DOHH2 (cell line): ENCODE data around the gene MOV10.

ENCODE experiments used
- H3F3A ChIP-seq: fragments of 200-600 bp; sonication (generic), shearing (Covaris generic); 2 replicates; pipeline ENCODE4 v1.6.0; 2016; ENCODE audit warnings: antibody characterized with exemption, mild to moderate bottlenecking; ENCODE audit not compliant: control insufficient read depth, insufficient read depth
- H3K27ac ChIP-seq: fragments of 200-600 bp; sonication (generic); 2 replicates; pipeline ENCODE4 v1.5.1; 2014; ENCODE audit warnings: low read depth, mild to moderate bottlenecking, low read length, moderate library complexity
- H3K27me3 ChIP-seq: fragments of 200-600 bp; sonication (generic); 2 replicates; pipeline ENCODE4 v1.6.1; 2014; ENCODE audit warnings: mild to moderate bottlenecking, low read length, mixed read lengths; ENCODE audit not compliant: control insufficient read depth
- H3K36me3 ChIP-seq: fragments of 200-600 bp; sonication (generic); 2 replicates; pipeline ENCODE4 v1.6.1; 2014; ENCODE audit warnings: mild to moderate bottlenecking, low read length, moderate library complexity, mixed read lengths; ENCODE audit not compliant: control insufficient read depth
- H3K4me1 ChIP-seq: fragments of 200-600 bp; sonication (generic); 2 replicates; pipeline ENCODE4 v1.6.1; 2014; ENCODE audit warnings: mild to moderate bottlenecking, low read length, mixed read lengths; ENCODE audit not compliant: control insufficient read depth
- H3K4me2 ChIP-seq: fragments of 200-600 bp; sonication (generic); 2 replicates; pipeline ENCODE4 v1.6.0; 2014; ENCODE audit warnings: mild to moderate bottlenecking, low read length, moderate library complexity
- H3K4me3 ChIP-seq: fragments of 200-600 bp; sonication (generic); 2 replicates; pipeline ENCODE4 v1.5.1; 2014; ENCODE audit warnings: mild to moderate bottlenecking, low read length, mixed read lengths
- H3K79me2 ChIP-seq: fragments of 200-600 bp; sonication (generic); 2 replicates; pipeline ENCODE4 v1.6.1; 2014; ENCODE audit warnings: mild to moderate bottlenecking, low read length, mixed read lengths; ENCODE audit not compliant: control insufficient read depth
- H3K9me2 ChIP-seq: fragments of 200-600 bp; sonication (generic); replicated peaks from 2 replicates; pipeline ENCODE4 v1.6.1; 2014; ENCODE audit warnings: mild to moderate bottlenecking, low read length, mixed read lengths; ENCODE audit not compliant: control insufficient read depth
- H3K9me3 ChIP-seq: fragments of 200-600 bp; sonication (generic); 2 replicates; pipeline ENCODE4 v1.6.1; 2014; ENCODE audit warnings: antibody characterized with exemption, low read length, mixed read lengths; ENCODE audit not compliant: control insufficient read depth, insufficient read depth
- H4K20me1 ChIP-seq: fragments of 200-600 bp; sonication (generic); 2 replicates; pipeline ENCODE4 v1.6.0; 2014; ENCODE audit warnings: low read depth, mild to moderate bottlenecking, antibody characterized with exemption, low read length, moderate library complexity; ENCODE audit not compliant: control insufficient read depth, insufficient read depth
- EZH2phosphoT487 ChIP-seq: fragments of 200-600 bp; sonication (generic); IDR thresholded peaks from 2 replicates; pipeline ENCODE4 v1.6.1; 2017; ENCODE audit warnings: borderline replicate concordance, mild to moderate bottlenecking, antibody characterized with exemption, low read length, moderate library complexity, mixed read lengths
- TF ChIP-seq, protein P1 (sequence below): fragments of 200-600 bp; sonication (generic); IDR thresholded peaks from one replicate; pipeline ENCODE4 v1.5.1; 2014; ENCODE audit warnings: antibody characterized with exemption, mild to moderate bottlenecking, low read depth, low read length; ENCODE audit not compliant: poor library complexity, severe bottlenecking

MOV10 gene

DNA sequence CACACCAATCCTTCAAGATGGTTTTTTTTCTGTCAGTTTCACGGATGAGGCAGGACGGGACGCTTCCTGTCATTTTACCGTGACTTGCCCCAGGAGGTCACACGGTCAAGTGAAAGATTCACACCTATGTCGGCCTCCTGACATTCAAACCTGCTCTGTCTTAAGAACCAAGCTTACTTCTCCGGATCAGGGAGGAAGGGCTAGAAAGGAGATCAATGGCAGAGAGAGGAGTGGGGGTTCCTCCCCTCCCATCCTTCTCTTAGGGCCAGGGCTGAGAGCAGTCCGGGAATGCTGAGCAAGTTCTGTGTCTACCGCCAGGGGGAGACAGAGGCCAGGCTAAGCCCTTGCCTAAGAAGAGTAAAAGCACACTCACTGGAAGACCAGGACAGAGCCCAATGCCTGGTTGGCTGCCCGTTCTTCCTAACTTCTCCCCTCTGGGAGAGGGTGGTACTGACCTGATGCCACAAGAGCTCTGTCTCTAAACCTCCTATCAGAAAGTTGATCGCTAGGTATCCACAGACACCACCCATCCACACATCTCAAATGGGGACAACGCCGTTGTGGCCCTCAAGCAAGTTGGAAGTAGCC lies 41.8 kb downstream of the MOV10 start:
- no peaks in the 10 kb centered on the region for H3K36me3 ChIP-seq
- H3K4me1 ChIP-seq = peaks cover 43% of the 10 kb centered on the region
- peak overlapping the region; percentile 74 for H3K4me3 ChIP-seq
- H3K4me2 ChIP-seq = peak overlapping the region; percentile 92
- H3K79me2 ChIP-seq = no peaks in the 10 kb centered on the region
- H3F3A ChIP-seq = 0 out of 2 replicates have a peak, but pooled peaks cover 2% of the 10 kb centered on the region
- H3K27ac ChIP-seq = no peak overlapping the region
- H4K20me1 ChIP-seq = 0 out of 2 replicates have a peak, but pooled peaks cover 4% of the 10 kb centered on the region
- peaks cover 23% of the 10 kb centered on the region for H3K27me3 ChIP-seq
- H3K9me2 ChIP-seq = no peaks in the 10 kb centered on the region
- TF ChIP-seq EZH2phosphoT487 = no peak
- TF ChIP-seq, protein P1, sequence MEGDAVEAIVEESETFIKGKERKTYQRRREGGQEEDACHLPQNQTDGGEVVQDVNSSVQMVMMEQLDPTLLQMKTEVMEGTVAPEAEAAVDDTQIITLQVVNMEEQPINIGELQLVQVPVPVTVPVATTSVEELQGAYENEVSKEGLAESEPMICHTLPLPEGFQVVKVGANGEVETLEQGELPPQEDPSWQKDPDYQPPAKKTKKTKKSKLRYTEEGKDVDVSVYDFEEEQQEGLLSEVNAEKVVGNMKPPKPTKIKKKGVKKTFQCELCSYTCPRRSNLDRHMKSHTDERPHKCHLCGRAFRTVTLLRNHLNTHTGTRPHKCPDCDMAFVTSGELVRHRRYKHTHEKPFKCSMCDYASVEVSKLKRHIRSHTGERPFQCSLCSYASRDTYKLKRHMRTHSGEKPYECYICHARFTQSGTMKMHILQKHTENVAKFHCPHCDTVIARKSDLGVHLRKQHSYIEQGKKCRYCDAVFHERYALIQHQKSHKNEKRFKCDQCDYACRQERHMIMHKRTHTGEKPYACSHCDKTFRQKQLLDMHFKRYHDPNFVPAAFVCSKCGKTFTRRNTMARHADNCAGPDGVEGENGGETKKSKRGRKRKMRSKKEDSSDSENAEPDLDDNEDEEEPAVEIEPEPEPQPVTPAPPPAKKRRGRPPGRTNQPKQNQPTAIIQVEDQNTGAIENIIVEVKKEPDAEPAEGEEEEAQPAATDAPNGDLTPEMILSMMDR = peak; percentile 98
- H3K9me3 ChIP-seq = no peaks in the 10 kb centered on the region

DNA sequence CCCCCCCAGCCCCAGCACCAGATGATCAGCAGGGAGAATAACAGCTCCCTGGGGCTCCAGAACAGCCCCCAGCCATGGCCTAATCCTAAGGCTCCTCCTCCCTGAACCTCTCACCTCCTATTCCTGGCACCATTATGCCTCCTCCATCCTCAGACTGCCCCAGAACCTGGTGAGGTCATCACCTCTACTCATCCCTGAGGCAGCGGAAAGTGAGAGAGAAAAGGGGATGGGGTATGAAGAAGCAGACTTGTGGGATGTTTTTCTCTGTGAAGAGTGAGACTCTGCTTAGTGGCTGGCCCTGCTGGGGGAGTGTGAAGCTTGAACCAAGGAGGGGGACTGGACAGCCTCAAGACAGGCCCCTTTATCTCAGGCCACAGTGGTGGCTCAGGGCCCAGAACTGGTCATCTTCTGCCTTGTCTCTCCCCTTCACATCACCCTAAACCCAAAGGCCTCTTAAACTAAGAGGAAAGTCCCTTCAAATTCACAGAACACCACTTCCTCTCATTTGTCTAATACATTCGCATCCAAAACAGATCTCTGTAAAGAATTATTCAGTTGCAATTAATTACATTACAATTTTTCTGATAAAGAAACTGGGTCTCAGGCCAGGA lies 42.9 kb downstream of the MOV10 start:
- Histone ChIP-seq H3K4me2 (no peak overlapping the region), H3K79me2 (no peaks in the 10 kb centered on the region), H3K4me1 (peaks cover 33% of the 10 kb centered on the region)

DNA sequence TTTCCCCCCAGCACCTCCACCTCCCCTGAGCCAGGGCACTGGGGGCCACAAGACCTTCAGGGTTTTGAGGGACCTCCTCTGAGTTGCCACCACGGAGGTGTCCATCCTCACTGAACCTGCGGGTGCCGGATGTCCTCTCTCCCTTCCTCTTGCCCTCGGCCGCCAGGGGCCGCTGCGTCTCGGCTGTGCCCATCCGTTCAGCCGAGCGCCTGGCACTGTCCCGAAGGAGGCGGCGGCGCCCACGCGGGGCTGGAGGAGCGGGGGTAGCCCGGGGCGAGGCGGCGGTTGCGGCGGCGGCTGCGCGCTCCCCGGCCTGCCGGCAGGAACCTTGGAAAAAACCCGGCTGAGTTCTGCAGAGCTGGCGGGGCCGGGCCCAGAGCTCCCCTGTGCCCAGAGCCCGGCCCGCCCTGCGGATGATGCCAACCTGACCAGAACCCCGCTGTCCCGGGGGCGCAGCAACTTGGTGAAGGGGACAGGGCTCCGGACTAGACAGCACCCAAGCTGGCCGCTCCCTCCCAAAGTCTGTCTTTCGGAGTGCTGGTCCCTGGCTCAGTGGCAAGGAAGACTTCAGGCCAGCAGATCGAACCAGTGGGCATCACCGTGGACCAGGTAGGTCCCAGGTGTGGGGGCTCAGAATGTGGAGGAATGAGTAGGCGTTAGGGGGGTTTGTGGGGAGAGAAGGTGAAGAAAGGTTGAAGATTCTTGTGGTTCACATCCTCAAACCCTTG lies 44.4 kb downstream of the MOV10 start:
- Histone ChIP-seq H3K27ac (no peak overlapping the region), H3K79me2 (no peaks in the 10 kb centered on the region), H3K4me3 (0 out of 2 replicates have a peak overlapping the region, but pooled peaks have one; percentile 19), H4K20me1 (no peaks in the 10 kb centered on the region), H3K36me3 (no peaks in the 10 kb centered on the region), H3K9me3 (no peaks in the 10 kb centered on the region), H3K4me1 (peaks cover 33% of the 10 kb centered on the region), H3K4me2 (peak overlapping the region; percentile 41), H3F3A (no peaks in the 10 kb centered on the region), H3K9me2 (no peaks in the 10 kb centered on the region), H3K27me3 (peaks cover 27% of the 10 kb centered on the region)
- TF ChIP-seq EZH2phosphoT487 = no peak
- TF ChIP-seq, protein P1 = peak; percentile 81

More for the DNA sequence above, 42.9 kb downstream of the MOV10 start:
- Histone ChIP-seq H3K9me3 (no peaks in the 10 kb centered on the region), H3K36me3 (no peaks in the 10 kb centered on the region), H3K27ac (no peak overlapping the region), H3K27me3 (peaks cover 23% of the 10 kb centered on the region), H3K9me2 (no peaks in the 10 kb centered on the region), H4K20me1 (0 out of 2 replicates have a peak, but pooled peaks cover 4% of the 10 kb centered on the region), H3F3A (0 out of 2 replicates have a peak, but pooled peaks cover 2% of the 10 kb centered on the region), H3K4me3 (no peak overlapping the region)
- TF ChIP-seq, protein P1 = no peak
- no peak for TF ChIP-seq EZH2phosphoT487
